Inferior parietal cortex (tissue), 1 donor: Measurements from ENCODE around the gene DCP1B.
"Not testable (repeated sequence)": the region's sequence is repeated elsewhere in the genome, so short reads cannot be mapped to it uniquely, and the experiment has no call there.

Experiments used
- DNase-seq: peaks from one replicate; pipeline ENCODE4 v3.0.0-alpha.2; 2016; ENCODE audit errors: extremely low spot score

DCP1B gene

DNA sequence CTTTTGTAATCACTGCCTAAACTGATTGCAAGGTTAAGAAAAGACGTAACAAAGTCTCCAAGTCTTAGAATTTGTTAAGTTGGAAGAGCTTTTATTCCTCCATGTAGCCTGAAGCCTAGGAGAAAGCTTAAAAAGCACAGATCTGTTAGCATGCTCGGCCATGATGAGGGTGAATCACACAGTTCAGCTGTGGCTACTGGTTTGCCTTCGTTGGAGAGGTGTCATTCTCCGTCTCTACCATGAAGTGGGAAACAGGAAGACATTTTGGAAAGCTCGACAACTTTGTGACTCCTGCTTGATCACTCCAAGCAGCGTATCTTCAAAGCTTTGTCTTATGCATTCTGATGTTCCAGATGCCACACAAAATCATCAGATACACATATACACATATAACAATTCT is 27.1 kb downstream of the DCP1B start:
- DNase-seq = no peak

DNA sequence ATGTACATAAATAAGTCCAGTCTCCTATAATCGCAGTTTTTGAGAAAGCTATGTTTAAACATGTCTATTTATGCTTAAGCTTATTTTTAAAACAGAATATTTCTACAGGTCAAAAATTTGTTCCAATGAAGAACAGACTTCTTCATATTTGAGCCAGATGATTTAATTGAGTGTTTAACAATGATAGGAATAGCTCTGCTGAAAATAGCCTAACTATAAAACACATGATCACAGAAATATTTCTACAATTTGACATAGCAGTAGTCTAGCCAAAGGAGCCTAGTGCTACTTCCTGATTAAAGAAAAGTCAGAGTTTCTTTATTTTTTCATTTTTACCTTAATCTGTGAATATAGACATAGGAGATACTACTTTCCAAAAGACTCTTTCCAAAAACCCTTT is 29.4 kb downstream of the DCP1B start:
- no peak for DNase-seq

DNA sequence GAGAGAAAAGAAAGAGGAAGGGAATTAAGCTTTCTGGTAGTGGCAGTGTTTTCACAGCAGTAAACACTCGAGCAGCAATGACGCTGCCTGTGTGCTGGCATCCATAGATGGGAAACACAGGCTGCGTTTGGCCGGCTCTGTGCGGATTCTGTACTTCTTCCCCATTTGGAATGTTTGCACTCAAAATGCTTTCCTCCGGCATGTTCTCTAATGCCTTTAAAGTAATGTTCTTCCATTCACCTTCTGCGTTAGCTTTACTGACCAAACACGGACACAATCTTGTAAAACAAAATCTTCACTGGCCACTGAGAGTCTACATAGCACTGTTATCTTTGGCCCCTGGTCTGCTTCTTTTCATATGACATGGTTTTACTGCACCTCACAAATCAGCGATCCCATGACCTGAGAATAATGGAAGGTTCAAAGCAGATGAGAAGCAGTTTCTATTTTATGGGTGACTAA is 31.4 kb downstream of the DCP1B start:
- DNase-seq = peak; percentile 37

DNA sequence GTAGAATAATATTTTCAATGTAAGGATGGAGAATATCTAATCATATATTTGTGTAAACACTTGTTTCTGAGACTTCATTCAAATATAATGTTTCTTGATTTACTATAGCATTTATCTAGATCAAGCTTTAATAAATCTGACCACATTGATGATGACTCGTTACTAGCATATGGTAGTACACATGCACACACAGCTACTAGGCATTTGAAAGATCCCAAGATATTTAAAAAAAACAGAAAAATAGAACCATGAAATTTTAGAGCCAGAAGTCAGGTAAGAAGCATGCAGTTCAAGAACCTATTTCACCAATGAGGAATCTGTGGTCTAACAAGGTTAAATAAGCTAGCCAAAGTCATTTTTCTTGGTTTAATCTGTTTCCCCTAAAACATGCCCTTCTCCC is 32.0 kb downstream of the DCP1B start:
- no peak for DNase-seq

DNA sequence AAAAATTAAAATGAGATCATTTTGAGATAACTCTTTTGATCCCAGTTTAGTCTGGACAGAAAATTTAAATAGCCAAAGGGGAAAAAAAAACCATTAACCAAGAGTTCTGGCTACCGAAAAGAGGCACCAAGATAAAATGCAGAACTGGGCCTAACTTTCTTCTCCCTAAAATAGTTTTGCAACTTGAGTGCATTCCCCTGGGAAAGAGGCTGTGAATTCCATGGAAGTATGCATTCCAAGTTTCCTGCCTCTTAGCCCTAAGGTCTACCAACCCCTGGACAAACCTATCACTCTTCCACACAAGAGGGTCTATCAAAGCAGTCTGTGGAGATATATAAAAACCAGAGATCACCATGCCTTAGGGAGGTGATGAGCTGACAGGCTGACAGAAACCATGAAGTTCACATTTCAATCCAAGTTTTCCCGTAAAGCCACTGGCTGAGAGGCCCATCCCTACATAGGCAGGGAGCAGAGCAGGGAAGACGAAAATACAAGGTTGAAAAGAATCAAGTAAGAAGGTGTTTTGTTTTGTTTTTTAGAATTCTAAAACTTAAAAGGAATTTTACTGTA is 33.8 kb downstream of the DCP1B start:
- DNase-seq = no peak

DNA sequence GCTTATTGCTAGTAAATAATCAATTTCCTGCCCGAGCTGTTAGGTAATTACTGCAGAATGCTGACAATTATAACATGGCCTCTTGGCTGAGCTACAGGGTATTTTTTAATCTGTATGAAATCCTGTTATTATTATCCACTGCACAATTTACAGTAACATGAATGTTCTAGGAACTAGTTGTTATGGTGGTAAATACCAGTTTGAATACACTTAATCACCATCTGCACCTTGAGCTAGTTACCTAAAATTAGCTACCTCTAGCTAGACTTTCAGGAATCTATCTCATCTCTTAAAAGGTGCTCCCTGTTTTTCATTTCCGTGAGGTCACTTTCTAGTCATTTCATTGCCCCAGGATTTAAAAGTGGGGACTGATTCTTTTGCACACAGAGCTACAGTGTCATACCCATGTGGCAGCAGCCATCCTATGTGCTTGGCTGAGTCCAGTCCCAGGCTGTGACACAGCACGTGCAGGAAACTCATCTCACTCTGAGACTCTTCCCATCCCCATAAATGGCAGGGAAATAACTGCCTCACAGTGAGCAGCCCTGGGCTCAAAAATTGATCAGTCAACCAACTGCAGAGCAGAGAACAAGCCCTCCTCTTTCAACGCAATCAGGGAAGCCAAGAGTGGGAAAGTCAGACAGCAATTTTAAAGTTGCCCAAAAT is 37.6 kb downstream of the DCP1B start:
- DNase-seq = no peak

DNA sequence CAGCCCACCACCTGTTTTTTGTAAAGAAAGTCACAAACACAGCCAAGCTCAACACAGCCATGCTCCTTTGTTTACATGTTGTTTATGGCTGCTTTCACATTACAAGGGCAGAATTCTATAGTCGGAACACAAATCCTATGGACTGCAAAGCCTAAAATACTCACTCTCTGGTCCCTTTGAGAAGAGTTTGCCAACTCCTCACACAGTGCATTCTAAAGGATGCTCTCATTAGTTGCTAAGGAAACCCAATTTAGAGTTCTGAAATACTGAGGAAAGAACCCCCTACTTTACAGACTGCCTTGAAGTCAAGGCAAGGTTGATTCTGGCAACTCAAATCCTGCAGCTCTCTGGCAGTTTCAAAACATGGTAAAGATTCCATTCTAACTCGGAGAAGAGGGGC is 38.3 kb downstream of the DCP1B start:
- DNase-seq = no peak

DNA sequence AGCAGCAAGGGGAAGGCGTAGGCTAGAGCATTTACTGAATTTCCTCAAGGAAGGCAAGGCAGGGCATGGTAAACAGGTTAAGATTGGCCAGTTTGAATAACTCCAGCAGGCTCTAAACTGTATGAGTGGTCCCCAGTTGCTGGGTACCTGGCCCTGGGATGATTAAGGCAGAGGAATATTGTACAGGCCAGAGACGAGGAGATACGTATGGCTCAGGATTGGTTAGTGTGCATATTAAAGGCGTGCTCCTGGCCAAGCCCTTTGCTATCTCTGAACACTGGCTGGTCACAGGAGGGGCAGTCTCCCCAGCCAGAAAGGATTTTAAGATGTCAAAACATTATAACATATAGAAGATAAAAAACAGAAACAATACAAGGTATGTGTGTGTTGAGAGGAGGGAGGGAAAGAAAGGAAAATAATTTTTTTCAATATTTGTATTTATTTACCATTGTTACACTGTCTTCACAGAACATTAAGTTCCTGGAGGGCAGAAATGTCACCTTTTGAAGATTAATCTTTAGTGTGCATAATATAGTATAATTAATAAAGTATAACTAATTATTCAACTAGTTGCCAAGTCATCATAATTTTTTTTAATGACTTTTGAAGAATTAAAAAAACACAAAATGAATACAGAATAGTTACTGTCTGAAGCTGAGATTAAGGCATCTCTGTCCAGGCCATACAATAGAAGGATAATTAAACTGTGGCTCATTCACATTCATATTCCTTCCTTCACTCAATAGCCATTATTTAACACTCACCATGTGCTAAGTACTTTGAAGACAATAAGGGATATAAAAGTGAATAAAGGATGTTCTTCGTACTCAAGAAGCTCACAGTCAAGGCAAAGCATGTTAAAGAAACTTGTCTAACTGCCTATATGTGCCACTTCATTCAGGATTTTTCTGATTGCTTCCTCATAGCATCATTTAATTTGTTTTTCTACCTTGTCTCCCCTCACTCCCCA is 41.9 kb downstream of the DCP1B start:
- DNase-seq = no peak

DNA sequence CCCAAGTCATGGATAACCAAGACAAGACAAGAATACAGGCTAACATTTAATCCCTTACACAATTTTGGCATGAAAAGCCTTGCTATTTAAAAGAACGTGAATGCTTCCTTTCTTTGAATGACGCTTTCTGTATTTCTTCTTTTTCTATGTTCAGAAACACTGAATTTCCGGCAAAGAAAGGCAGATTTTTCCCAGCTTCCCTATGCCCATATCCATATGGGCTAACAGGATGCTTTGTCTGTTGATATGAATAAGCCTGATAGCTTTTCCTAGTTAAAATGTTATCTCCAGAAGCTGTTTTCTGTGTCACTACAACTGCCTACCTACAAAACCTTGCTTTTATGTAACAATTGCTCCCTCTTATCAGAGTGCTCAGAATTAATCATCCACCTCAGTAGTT is 47.5 kb downstream of the DCP1B start:
- no peak for DNase-seq

DNA sequence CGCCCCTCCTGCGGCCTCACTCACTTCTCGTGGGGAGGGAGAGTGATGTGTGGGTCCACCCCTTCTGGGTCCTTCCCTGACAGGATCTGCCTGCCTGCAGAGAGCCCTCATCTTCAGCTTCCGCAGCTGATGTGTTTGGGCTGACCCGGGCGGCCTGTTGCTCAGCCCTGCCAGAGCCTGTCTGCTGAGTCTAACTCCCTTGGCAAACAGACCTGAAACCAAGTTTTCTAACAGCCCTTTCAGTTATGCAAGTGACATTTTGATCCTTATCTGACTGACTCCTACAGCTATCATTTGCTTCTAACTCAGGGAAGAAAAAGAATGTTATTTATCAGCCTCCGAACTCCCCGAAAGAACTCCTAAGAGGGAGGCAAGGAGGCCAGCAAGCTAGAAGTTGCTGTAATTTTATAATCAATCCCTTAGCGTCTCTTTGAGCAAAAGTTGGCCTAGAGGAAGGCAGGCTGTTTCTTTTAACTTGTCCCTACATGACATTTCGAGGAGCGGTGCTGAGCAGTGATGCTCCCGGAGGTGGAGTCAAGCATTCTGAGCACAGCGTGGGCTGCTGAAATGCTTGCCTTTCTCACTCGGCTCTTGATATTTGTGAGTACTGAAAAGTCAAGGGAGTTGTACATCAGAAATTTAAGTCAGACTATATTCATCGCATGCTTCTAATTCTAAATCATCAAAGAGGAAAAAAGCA is 54.3 kb downstream of the DCP1B start:
- no peak for DNase-seq

DNA sequence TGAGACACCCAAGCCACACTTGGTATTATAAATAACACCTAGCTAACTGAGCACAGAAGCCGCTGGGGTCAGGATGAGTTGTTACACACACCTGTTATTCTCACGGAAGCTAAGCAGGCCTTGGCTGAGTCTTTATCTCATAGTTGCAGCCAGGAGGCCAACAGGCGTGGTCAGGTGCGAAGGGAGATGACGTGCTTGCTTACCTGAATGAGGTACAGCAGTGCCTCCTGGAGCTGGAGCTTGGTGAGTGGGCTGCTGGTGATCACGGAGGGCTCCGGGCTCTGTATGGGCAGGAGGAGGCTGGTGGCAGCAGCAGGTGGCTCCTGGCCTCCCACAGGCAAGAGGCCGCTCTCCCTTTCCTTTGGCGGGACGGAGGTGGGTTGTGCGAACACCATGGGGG is 55.4 kb downstream of the DCP1B start:
- DNase-seq = no peak

DNA sequence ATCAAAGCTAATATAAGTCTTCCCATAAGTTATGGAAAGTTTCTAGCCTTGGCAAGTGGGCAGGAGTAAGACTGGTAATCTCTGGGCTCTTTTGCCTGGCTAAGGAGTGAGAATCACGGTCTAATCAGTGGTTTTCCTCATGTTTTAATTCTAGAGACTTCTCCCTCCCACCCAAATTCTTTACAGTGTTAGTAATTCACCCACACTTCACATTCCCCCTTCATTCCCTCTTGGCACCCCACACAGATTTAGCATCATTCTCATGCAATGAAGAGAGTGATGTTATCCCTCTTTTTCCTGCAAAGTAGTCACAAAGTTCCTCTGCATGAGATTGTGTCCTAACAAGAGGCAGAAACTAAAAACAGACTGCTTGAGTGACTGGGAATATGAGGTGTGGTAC is 57.2 kb downstream of the DCP1B start:
- no peak for DNase-seq

DNA sequence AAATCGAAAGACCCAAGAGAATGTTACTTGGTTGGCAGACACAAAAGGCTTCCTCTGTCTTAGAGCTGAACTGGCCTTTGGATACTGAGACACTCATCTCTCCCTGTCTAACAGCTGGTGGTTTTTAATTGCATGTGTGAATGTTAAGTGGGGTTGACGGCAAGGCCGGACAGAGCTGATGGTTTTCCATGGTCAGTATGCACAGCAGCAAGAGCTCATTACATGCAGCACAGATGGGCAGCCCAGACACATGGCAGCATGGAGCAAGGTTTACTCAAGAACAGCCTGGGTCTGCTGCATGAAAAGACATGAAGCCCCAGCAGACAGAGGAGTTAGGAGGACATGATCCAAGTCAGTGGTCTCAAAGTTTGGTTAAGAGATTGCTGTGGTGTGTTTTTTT is 58.0 kb downstream of the DCP1B start:
- DNase-seq = no peak

DNA sequence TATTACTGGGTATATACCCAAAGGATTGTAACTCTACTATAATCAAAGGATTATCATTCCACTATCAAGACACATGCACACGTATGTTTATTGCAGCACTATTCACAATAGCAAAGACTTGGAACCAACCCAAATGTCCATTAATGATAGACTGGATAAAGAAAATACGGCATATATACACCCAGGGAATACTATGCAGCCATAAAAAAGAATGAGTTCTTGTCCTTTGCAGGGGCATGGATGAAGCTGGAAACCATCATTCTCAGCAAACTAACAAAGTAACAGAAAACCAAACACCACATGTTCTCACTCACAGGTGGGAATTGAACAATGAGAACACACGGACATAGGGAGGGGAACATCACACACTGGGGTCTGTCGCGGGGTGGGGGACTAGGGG is 58.8 kb downstream of the DCP1B start:
- DNase-seq = not testable (repeated sequence)

DNA sequence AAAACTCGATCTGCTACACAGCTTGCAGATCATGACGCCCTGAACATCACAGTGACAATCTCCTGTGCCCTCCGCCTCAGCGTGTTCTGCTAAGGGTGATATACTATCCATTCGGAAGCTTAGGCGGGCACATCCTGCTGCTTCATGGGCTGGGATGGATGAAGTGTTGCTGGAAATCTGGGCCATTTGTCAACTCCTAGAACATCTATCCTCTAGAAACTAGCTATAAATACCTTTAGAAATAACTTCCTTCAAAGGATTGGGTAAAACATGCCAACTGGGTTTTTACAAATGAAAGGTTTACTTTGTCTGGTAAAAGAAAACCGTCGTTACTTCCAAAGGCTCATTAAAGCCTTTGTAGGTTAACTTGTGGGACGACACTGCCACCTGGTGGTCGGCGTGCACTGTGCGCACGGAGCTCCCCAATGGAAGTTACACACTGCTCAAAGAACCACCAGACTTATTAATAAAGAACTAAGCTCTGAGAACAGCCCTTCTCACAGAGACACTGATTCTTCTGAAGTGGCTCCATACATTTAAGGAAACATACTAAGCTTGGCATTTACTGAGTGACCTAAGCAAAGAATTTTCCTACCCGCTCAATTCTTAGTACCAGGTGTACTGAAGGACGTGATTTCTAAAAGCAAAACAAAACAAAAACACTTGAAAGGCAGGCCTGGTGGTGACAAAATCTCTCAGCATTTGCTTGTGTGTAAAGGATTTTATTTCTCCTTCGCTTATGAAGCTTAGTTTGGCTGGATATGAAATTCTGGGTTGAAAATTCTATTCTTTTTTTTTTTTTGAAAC is 64.3 kb downstream of the DCP1B start:
- DNase-seq = peak; percentile 95

DNA sequence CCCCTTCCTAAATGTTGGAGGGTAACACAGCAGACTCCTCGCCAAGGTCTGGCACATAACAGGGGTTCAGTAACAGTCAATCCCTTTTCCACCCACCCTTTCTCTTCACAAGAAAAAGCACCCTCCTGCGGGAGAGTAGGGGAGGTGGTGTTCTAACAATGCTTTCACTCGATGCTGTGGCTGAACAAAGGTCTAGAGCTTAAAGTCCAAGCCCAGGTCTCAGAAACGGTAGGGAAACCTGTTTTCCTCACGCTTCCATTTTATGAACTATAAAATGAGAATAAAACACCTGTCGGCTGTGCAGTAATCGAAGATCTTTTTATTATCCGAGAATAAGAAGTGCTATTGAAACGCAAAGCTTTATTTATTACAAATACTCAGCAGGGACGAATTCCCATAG is 64.9 kb downstream of the DCP1B start:
- DNase-seq = no peak

DNA sequence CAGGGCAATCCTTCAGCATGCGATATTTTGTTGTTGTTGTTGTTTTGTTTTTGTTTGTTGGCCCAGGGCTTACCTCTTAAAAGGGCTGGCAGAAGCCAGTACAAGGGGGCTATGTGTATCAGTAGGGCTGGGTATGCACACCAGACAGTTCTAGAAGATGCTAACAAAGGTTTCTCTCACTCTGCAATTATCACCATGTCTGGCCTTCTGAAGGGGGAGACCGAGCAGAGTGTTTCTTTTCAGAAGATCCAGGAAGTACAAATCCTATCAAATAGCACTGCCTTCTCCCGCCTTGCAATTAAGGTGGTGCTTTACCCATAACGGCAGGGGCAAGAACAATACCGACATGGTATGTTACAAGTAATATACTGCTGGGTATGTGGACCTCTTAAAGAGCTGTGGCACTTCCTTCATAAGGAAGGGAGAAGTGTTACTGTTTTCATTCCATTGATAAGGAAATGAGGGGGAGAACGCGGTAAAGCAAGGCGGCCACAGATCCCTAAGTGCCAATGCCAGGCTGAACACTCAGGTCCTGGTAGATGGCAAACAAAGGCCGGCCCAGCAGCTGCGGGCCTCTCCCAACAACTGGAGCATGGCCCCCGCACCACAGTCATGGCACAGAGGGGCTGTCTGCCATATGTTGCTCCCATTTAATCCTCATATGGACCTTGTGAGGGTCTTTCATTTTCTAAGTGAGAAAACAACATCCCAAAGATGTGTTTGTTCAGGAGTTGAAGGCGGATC is 66.6 kb downstream of the DCP1B start:
- DNase-seq = no peak

DNA sequence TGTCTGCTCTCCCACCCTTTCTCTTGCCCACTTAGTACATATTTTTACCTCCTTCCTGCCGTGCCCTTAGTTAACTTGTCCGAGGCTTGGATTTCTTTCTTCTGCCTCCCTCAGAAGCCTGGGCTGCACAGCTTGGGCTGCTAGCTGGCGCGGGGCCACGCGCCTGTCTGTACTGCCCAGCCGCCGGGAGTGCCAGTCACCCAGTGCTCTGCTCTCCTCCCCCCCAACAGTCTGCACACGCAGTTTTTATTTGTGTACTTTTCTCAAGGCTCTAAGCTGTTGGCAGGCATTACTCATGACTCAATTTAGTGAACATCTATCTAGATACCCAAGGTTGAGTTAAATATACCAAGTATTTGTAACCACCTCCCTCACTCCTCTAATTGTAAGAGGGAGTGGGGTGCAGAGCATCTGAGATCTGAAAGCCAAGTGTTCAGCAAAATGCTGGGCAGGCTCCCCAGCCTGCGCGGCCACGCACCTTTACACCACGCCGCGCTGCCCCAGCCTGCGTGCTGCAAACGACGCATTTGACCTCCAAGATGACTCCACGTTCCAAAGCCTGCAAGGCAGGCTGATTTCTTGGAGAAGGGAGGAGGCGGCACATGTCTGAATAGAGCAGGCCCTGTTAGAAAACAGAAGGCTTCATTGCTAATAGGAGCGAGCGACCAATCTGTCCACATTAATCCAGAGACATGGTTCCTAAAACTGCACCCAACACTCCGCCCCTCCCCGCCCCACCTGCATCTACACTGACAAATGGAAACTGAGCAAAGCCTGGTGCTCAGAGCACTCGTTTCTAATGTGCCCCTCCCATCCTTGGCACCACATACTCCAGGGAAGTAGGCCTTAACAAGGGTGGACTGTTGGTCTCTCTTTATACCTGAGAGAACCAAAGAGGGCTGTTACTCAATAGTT is 67.6 kb downstream of the DCP1B start:
- peak; percentile 80 for DNase-seq

DNA sequence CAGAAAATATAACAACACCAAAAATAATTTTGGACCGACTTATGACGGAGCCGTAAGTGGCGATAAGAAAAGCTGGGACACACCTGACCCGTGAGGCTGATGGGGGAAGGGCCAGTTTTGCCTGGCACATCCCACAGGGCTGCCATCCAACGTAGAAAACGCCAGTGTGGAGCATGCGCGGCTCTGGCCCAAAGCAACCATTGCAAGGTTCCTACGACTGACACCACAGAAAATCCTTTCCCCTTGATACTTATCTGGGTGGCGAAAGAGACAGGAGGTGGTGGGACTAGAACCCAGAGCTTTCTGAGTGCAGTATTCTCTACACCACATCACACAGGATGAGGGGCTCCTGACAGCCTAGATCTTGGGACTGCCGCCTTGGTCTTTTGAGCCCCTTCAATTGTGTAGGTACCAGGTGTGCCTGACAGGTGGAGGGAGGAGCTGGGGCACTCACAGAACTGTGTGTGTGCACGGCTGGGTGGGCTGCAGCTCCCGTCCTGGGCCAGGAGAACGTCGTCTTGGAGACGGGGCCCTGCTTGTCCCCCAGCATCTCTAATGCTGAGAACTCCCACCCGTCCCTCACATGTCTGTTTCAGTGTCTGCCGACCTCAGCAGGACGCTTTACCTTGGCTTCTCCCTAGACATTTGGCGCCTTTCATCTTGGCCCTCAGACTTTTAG is 68.4 kb downstream of the DCP1B start:
- DNase-seq = peak; percentile 58
